HepG2 (cell line): ENCODE measurements around the gene CCDC59. TPM values are rescaled to one million over a fixed set of nuclear protein-coding genes. Genes with fewer than 3 reads are reported as not detected.

Experiments
- AHDC1 ChIP-seq: sonication (generic); formaldehyde crosslinking; IDR thresholded peaks from 2 replicates; pipeline ENCODE4 v1.5.1; 2020; ENCODE audit warnings: mild to moderate bottlenecking, missing genetic modification reagents, borderline replicate concordance
- BORCS8-MEF2B ChIP-seq: sonication (generic); formaldehyde crosslinking; IDR thresholded peaks from 2 replicates; pipeline ENCODE4 v1.8.0; 2022; ENCODE audit warnings: mild to moderate bottlenecking, missing genetic modification reagents
- BRD4 ChIP-seq: sonication (generic); formaldehyde crosslinking; IDR thresholded peaks from 2 replicates; pipeline ENCODE4 v1.4.0; 2020; ENCODE audit warnings: missing genetic modification reagents
- FOXM1 ChIP-seq: sonication (generic); formaldehyde crosslinking; IDR thresholded peaks from 2 replicates; pipeline ENCODE4 v1.5.0; 2020; ENCODE audit warnings: missing genetic modification reagents
- HMG20A ChIP-seq: IDR thresholded peaks from 2 replicates; pipeline ENCODE4 v1.6.1; 2016; ENCODE audit warnings: borderline replicate concordance
- MAZ ChIP-seq, 2 experiments: sonication (generic) in 1 of 2; formaldehyde crosslinking in 1 of 2; IDR thresholded peaks; 2 replicates each; pipeline versions ENCODE4 v1.5.0 to v1.6.1; 2012 to 2020; ENCODE audit warnings: low read depth in 2 of 2, mild to moderate bottlenecking in 2 of 2, borderline replicate concordance in 1 of 2, improper control_type of control experiment in 1 of 2, low read length in 1 of 2, missing genetic modification reagents in 1 of 2, moderate library complexity in 1 of 2
- MEIS1 ChIP-seq: sonication (generic); formaldehyde crosslinking; IDR thresholded peaks from 2 replicates; pipeline ENCODE4 v1.9.0; 2021; ENCODE audit warnings: mild to moderate bottlenecking, missing genetic modification reagents, moderate library complexity, borderline replicate concordance
- REST ChIP-seq, 2 experiments: IDR thresholded peaks; 2 replicates each; pipeline ENCODE4 v1.6.1; 2011 to 2012; ENCODE audit warnings: low read length in 2 of 2, borderline replicate concordance in 1 of 2, low read depth in 1 of 2, mild to moderate bottlenecking in 1 of 2, moderate library complexity in 1 of 2
- RFX5 ChIP-seq: IDR thresholded peaks from 2 replicates; pipeline ENCODE4 v1.6.1; 2011; ENCODE audit warnings: low read depth, low read length, improper control_type of control experiment
- TFDP2 ChIP-seq: sonication (generic); formaldehyde crosslinking; IDR thresholded peaks from 2 replicates; pipeline ENCODE4 v1.4.0; 2020; ENCODE audit warnings: missing genetic modification reagents
- ZNF354B ChIP-seq: sonication (generic); formaldehyde crosslinking; IDR thresholded peaks from 2 replicates; pipeline ENCODE4 v1.8.0; 2022; ENCODE audit warnings: mild to moderate bottlenecking, missing genetic modification reagents
- ZNF501 ChIP-seq: sonication (generic); formaldehyde crosslinking; IDR thresholded peaks from 2 replicates; pipeline ENCODE4 v1.5.1; 2020; ENCODE audit warnings: mild to moderate bottlenecking, moderate library complexity, missing genetic modification reagents
- ZNF563 ChIP-seq: sonication (generic); formaldehyde crosslinking; IDR thresholded peaks from 2 replicates; pipeline ENCODE4 v1.8.0; 2022; ENCODE audit warnings: mild to moderate bottlenecking, moderate library complexity, missing genetic modification reagents
- polyA plus RNA-seq, 8 experiments: library from polyadenylated mRNA; depleted of rRNA in 3 of 8; stranded (reverse) in 7 of 8; unstranded in 1 of 8; fragments of >200 nt; fragmentation: Illumina TruSeq in 4 of 8; extraction: Trizol in 4 of 8; gene quantifications; 2 replicates each; pipeline versions ENCODE4 v1.2.1 to v1.2.3, GENCODE V29; 2011 to 2016; ENCODE audit warnings: low read depth in 4 of 8, missing spikeins in 1 of 8, mixed read lengths in 1 of 8; ENCODE audit not compliant: insufficient read depth in 1 of 8
- total RNA-seq, 5 experiments: library from RNA; depleted of rRNA; stranded (reverse); fragments of >200 nt; fragmentation: Illumina TruSeq; extraction: Trizol; gene quantifications; 2 replicates each; pipeline ENCODE4 v1.2.3, GENCODE V29; 2016; ENCODE audit warnings: low read depth in 1 of 5
- TF ChIP-seq, protein P1 (sequence below): sonication (generic); formaldehyde crosslinking; IDR thresholded peaks from 2 replicates; pipeline ENCODE4 v1.5.0; 2020; ENCODE audit warnings: mild to moderate bottlenecking, missing genetic modification reagents, moderate library complexity

The CCDC59 gene
- total and polyA plus RNA-seq, 2 of the 13 experiments (the other 11 are each of a cell fraction or from before 2014, with no cell fraction given): 16.1 to 81.3 TPM

DNA sequence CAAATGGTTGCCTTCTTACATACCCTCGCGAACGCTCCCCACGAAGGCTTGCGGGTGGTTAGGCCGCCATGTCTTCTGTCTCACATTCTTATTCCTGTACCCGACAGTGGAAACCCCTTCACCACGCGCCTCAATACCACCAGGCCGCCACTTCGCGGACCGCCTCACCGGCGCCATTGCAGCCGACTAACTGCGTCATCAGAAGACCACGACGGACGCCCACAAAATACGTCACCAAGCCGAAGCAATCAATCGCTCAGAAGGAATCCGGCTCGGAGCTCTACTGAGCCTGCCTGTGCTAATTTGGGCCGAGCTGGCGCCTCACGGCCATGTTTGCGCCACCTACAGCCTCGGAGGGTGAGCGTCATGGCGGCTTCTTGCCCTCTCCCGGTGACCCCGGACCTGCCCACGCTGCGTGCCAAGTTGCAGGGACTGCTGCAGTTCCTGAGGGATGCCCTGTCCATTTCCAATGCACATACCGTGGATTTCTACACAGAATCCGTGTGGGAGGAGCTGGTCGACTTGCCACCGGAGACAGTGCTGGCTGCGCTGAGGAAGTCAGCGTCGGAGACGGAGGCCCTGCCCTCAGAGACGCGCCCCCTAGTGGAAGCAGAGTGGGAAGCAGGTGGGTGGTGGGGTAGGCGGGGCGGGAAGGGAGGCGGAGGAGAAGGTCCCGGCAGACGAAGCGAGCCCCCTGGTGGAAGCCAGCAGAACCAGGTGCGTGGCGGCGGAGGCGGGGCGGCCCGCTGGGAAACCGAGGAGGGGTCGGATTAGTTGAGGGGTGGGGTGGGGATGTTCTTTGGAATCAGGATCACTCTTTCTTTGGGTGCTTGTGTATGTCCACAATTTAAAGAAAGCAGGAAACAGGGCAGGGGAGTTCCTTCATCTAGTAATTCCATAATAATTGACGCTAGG, at the start of gene CCDC59, which contains the start of gene METTL25 (continued):
- TF ChIP-seq REST (IDR thresholded peaks at IDR 0.05; ENCODE audit: borderline replicate concordance in 1 of 2, low read depth in 1 of 2, low read length in 2 of 2) (peak in 1 of 2 experiments; percentile 64; a peak in 1 of 4 replicates), ZNF354B (CRISPR knock-in tag) (0 out of 2 replicates have a peak, but pooled peaks have one; percentile 61), AHDC1 (CRISPR knock-in tag) (peak; percentile 72; the same call in 1 of the 2 replicates), BRD4 (CRISPR knock-in tag) (peak; percentile 97), ZNF501 (CRISPR knock-in tag) (peak; percentile 99), BORCS8-MEF2B (CRISPR knock-in tag) (peak; percentile 84), RFX5 (no peak), HMG20A (CRISPR knock-in tag) (peak; percentile 43; the same call in 1 of the 2 replicates), FOXM1 (CRISPR knock-in tag) (no peak), ZNF563 (no peak; the same call in 1 of the 2 replicates), MEIS1 (0 out of 2 replicates have a peak, but pooled peaks have one; percentile 71), MAZ (IDR thresholded peaks at IDR 0.05; ENCODE audit: borderline replicate concordance, low read depth, low read length) (peak; percentile 70), MAZ (CRISPR knock-in tag; IDR thresholded peaks at IDR 0.05; ENCODE audit: low read depth) (peak; percentile 83), TFDP2 (CRISPR knock-in tag) (peak; percentile 80)
- TF ChIP-seq, protein P1, sequence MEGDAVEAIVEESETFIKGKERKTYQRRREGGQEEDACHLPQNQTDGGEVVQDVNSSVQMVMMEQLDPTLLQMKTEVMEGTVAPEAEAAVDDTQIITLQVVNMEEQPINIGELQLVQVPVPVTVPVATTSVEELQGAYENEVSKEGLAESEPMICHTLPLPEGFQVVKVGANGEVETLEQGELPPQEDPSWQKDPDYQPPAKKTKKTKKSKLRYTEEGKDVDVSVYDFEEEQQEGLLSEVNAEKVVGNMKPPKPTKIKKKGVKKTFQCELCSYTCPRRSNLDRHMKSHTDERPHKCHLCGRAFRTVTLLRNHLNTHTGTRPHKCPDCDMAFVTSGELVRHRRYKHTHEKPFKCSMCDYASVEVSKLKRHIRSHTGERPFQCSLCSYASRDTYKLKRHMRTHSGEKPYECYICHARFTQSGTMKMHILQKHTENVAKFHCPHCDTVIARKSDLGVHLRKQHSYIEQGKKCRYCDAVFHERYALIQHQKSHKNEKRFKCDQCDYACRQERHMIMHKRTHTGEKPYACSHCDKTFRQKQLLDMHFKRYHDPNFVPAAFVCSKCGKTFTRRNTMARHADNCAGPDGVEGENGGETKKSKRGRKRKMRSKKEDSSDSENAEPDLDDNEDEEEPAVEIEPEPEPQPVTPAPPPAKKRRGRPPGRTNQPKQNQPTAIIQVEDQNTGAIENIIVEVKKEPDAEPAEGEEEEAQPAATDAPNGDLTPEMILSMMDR (CRISPR knock-in tag): peak; percentile 93
